Measurements from ENCODE around the gene NDUFS6.

NDUFS6 gene

GRCh38 chr5:1857256-1857600, 56.0 kb downstream of the NDUFS6 start:
- no peak for DNase-seq

- no peak for DNase-seq
Measured at GRCh38 chr5:1858436-1858835, 57.2 kb downstream of the NDUFS6 start.

- no peak for DNase-seq
Measured at GRCh38 chr5:1859099-1859498, 57.9 kb downstream of the NDUFS6 start.

GRCh38 chr5:1860021-1860610, 58.9 kb downstream of the NDUFS6 start:
- no peak for DNase-seq

- DNase-seq: no peak
Measured at GRCh38 chr5:1860949-1861348, 59.7 kb downstream of the NDUFS6 start.

- DNase-seq: no peak
Measured at GRCh38 chr5:1864896-1865440, 63.8 kb downstream of the NDUFS6 start.

GRCh38 chr5:1865486-1865885, 64.3 kb downstream of the NDUFS6 start:
- DNase-seq: no peak

Measured in stimulated activated CD8-positive, alpha-beta memory T cell treated with anti-CD3 and anti-CD28 coated beads, Interleukin-4, amount 100 ng/mL, for 48 hours (primary cell).